ENCODE measurements around the gene LPAR3.

- TF ChIP-seq EZH2phosphoT487 (conservative IDR thresholded peaks at IDR 0.05; ENCODE audit: low read length) (no peak), CTCF (IDR thresholded peaks at IDR 0.05; ENCODE audit: insufficient read depth, low read length, poor library complexity, severe bottlenecking) (no peak)
Observed at GRCh38 chr1:84773933-84774497, 119.0 kb downstream of the LPAR3 start.

Data from SU-DHL-6 (cell line).